NT2/D1 (cell line): ENCODE data around the gene THYN1.

Experiments used
- SUZ12 ChIP-seq: IDR thresholded peaks from 2 replicates; pipeline ENCODE4 v1.6.1; 2011; ENCODE audit not compliant: insufficient read length, insufficient read depth; ENCODE audit errors: extremely low read depth
- YY1 ChIP-seq: IDR thresholded peaks from 2 replicates; pipeline ENCODE4 v1.6.1; 2011; ENCODE audit not compliant: insufficient read length, insufficient read depth
- ZNF274 ChIP-seq: IDR thresholded peaks from 2 replicates; pipeline ENCODE4 v1.6.1; 2011; ENCODE audit warnings: mild to moderate bottlenecking, low read depth, low read length

DNA sequence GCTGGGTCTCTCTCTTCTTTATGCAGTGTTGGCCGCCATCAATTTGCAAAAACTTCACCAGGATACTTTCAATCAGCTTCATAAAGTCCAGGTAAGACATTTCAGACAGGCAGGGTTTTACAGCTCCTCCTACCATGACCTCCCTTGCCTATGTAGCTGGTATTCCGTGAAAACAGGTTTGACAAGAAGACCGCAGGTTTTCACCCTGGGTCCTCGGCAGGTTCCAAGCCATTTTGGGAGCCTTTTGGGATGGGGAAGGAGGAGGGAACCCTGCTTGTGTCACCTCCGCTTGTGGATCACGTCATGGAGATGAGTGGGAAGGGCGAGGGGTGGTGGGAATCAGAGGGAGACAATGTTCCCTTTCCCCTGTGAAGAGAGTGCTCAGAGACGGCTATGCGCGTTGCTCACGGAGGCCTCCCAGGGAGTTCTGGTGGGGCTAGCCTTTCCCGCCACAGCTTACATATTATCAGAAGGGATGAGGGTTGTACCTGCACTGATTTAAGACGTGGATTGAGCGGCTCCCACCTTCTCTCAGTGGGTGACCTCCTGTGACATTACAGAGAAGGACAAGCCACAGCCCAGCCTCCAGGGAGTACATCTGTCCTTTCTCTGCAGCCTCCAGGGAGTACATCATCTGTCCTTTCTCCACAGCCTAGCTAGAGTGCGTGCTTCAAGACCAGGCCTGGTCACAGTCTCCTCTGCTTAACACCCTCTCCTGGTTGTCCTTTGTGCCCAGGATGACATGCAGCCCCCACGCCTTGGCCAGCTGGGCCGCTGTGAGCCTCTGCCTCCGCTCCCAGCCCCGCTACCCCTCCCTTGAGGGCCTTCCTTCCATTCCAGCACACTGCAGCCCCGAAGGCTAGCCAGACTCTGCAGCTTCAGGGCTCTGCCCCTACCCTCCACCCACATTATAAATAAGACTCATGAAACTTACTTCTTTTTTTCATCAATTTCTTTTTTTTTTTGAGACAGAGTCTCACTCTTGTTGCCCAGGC is 40.3 kb upstream of the THYN1 start:
- TF ChIP-seq ZNF274 (no peak), SUZ12 (no peak), YY1 (no peak)
